Epithelial cell of proximal tubule (primary cell): Measurements from ENCODE around the gene EFNA5. TPM values are rescaled to one million over a fixed set of nuclear protein-coding genes. Genes with fewer than 3 reads are reported as not detected.

Experiments used
- DNase-seq: peaks from one replicate; pipeline ENCODE4 v3.0.0-alpha.2; 2011; ENCODE audit warnings: low read depth
- H3K4me3 ChIP-seq: 2 replicates; pipeline ENCODE4 v1.5.1; 2011; ENCODE audit warnings: low read depth, mild to moderate bottlenecking, low read length
- CTCF ChIP-seq: conservative IDR thresholded peaks from 2 replicates; pipeline ENCODE4 v1.5.1; 2012; ENCODE audit warnings: low read depth, mild to moderate bottlenecking, low read length
- total RNA-seq: library from RNA; depleted of rRNA; stranded (reverse); fragments of >200 nt; gene quantifications from 2 replicates; pipeline ENCODE4 v1.2.3, GENCODE V29; 2015

EFNA5 gene
- total RNA-seq, 1 donor from 2014 or later: 28.1 TPM

- no peak overlapping the region for H3K4me3 ChIP-seq
- DNase-seq: no peak
- no peak for TF ChIP-seq CTCF
Observed at GRCh38 chr5:107373549-107374263, 297.0 kb downstream of the EFNA5 start.

- TF ChIP-seq CTCF: no peak
- no peak overlapping the region for H3K4me3 ChIP-seq
- DNase-seq: no peak
Observed at GRCh38 chr5:107372723-107373450, 297.9 kb downstream of the EFNA5 start.

- DNase-seq: no peak
- H3K4me3 ChIP-seq: no peak overlapping the region
- TF ChIP-seq CTCF: no peak
Observed at GRCh38 chr5:107370396-107370968, 300.3 kb downstream of the EFNA5 start.

- no peak for TF ChIP-seq CTCF
- no peak overlapping the region for H3K4me3 ChIP-seq
- no peak for DNase-seq
Observed at GRCh38 chr5:107369622-107370021, 301.1 kb downstream of the EFNA5 start.

- TF ChIP-seq CTCF: no peak
- H3K4me3 ChIP-seq: no peak overlapping the region
- no peak for DNase-seq
Observed at GRCh38 chr5:107368615-107369014, 302.1 kb downstream of the EFNA5 start.

GRCh38 chr5:107367939-107368338, 302.8 kb downstream of the EFNA5 start:
- no peak for DNase-seq
- TF ChIP-seq CTCF: no peak
- no peak overlapping the region for H3K4me3 ChIP-seq
